HG03442 (cell line): ENCODE data around the gene CTSD.

Source experiments
- ATAC-seq: cut with Tn5 transposase; IDR thresholded peaks from one replicate; pipeline ENCODE4 v1.9.1; 2021; ENCODE audit warnings: mild to moderate bottlenecking, moderate library complexity; ENCODE audit not compliant: unreplicated experiment

Gene CTSD

GRCh38 chr11:1732418-1733008 lies 31.2 kb downstream of the CTSD start:
- no peak for ATAC-seq

DNA sequence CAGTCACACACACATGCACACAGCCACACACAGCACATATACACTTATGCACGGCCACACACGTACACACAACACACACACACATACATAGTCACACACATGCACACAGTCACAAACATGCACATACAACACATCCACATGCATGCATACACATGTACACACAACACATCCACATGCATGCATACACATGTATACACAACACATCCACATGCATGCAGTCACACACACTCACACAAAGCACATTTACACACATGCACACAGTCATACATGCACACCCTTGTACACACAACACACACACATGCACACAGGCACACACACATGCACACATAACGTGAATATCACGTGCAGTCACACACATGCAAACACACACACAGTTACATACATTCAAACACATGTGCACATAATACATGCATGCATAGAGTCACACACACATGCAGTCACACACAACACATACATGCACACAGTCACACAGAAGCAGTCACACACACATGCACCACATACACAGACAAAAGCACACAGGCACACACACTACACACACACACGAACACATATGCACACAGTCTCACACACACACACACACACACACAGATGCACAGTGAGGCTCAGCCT lies 32.2 kb downstream of the CTSD start:
- no peak for ATAC-seq

DNA sequence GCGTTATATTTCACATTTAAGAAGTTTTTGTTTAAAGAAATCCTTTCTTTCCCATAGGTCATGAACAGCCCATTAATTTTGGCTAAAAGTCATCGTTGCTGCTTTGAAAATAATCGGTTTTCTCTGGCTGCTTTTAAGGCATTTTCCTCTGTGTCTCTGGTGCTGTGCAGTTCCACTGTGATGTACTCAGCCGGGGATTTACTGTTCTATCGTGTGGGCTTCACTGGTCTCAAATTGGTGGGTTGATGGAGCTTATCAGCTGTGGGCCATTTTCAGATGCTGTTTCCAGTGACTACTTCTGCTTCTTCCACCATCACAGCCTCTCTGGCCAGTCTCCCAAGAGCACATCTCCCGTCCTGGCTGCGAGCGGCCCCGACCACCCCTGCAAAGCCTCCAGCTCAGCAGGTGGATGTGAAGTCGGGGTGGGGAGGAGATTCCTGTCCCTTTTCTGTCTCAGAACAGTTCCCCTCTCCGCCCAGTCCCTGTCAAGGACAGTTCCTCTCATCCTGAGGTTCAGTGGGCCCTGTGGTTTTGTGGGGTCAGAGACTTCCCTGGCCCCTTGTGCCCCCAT lies 33.6 kb downstream of the CTSD start:
- ATAC-seq: no peak

- ATAC-seq: no peak
Measured at GRCh38 chr11:1729692-1730011, 34.1 kb downstream of the CTSD start.

DNA sequence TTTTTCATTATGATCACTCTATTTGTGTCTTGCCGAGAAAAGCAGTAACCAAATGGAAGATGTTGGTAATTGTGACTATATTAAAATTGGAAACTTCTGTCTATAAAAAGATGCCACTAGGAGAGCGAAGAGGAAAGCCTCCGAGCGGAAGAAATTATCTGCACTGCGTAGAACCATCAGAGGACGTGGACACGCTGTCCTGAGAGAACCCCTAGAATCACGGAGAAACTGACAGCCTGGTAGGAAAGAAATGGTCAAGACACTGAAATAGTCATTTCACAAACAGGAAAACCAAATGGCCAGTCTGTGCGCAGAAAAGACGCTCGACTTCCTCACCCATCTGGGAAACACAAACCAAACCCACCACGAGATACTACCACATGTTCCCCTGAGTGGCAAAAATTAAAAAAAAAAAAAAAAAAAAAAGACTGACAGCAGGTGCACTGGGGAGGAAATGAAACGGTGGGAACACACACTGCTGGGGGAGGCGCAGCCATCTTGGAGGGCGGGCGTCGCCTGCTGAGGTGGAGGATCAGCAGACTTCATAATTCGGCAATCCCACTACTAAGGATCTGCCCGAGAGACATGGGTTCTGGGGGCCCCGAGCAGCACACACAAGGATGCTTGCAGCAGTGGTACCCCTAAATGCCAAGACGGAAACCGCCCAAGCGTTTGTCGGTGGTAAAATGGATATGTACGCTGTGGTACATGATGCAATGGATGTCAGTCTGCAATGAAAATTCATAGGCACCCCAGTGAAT lies 34.6 kb downstream of the CTSD start:
- ATAC-seq: no peak

GRCh38 chr11:1728301-1728700 lies 35.4 kb downstream of the CTSD start:
- ATAC-seq: no peak

GRCh38 chr11:1727861-1728260 lies 35.9 kb downstream of the CTSD start:
- ATAC-seq: no peak

DNA sequence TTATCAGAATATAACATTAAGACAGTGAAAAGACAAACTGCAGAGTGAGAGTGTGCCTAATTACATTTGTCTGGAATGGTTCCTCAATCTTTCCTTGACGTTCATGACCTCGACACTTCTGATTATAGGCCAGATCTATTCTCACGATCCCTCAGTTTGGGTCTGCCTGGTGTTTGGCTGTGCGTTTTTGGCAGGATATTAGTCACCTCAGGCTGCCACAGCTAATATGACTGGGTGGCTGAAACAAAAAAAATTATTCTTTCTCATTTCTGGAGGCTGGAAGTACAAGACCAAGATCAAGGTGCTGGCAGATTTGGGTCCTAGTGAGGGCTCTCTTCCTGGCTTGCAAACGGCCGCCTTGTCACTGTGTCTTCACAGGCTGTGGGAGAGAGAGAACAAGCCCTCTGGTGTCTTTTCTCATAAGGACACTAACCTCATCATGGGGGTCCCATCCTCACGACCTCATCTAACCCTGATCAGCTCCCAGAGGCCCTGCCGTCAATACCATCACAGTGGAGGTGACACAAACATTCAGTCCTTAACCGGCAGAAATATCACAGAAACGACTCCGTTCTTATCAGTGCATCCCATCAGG lies 36.5 kb downstream of the CTSD start:
- no peak for ATAC-seq

GRCh38 chr11:1719781-1720180 lies 43.9 kb downstream of the CTSD start:
- no peak for ATAC-seq

GRCh38 chr11:1718326-1718725 lies 45.4 kb downstream of the CTSD start:
- ATAC-seq: no peak

DNA sequence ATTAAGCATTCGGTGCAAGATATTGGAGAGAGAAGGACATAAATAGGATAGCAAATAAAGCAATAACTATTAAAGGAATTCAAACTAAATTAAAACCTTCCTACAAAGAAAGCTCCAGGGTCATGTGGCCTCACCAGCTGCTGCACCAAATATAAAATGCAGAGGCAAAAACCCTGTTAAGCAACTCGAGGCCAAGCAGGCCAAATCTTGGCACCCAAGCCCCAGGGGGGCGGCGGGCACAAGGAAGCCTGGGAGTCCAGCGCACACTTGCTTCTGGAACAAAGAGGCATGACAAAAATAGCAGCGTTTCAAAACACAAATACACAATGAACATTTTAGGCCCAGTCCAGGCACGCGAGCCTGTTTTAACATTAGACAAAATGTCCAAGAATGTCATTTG lies 46.0 kb downstream of the CTSD start:
- ATAC-seq: no peak

GRCh38 chr11:1714908-1715885 lies 48.5 kb downstream of the CTSD start:
- no peak for ATAC-seq

DNA sequence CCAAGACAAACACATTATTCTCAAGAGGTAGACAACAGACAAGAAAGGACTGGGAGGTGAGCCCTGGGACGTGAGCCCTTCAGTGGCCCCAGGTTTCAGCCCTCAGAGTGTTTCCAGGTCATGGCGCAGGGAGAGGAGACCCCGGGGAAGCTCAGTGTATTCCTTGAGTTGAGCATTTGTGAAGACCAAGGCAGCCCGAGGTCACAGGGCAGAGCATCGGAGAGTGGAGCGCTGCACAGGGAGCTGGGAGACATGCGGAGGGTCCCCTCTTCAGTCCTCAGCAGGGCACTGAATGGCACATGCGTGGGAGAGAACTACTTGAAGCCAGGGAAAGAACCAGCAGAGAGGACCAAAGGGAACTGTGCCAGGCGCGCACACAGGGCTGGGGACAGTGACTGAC lies 55.0 kb downstream of the CTSD start:
- no peak for ATAC-seq

GRCh38 chr11:1707751-1708150 lies 56.0 kb downstream of the CTSD start:
- no peak for ATAC-seq

DNA sequence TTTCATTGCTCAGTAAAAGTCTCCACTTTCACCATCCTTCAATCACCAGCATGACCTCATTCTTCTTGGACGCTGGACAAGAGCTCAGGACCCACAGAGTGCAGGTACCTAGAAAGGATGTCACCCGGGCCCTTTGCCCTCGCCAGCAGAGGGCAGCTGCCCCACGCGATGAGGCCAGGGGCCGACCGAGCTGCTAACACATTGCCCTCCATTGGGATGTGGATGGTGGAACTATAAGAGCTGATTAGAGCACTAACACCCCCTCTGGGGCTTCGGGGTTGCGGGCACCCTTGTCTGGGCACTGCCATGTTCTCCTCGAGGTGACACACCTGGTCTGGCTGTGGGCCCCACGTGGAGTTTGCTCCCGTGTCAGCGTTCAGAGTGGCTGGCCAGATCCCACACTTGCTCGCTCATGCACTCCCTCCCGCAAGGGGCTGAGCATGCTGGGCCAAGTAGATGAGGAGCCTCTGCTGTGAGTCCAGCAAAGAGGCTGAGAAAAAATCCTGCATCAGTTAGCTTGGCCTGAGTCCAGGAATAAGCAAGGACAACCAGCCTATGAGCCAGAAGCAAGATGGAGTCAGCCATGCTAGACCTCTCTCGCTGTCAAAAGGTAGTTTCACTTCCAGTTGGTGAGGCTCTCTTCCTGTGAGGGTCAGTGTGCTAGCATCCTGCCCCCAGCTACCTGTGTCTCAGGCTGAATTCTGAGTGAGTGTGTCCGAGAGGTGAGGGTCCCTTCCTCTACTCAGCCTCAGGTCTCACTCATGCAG lies 56.9 kb downstream of the CTSD start:
- ATAC-seq: no peak

GRCh38 chr11:1705126-1706052 lies 58.3 kb downstream of the CTSD start:
- ATAC-seq: no peak

- no peak for ATAC-seq
Measured at GRCh38 chr11:1703146-1703545, 60.6 kb downstream of the CTSD start.
